SU-DHL-6 (cell line): ENCODE data around the gene ZNHIT2.

ENCODE experiments used
- EZH2phosphoT487 ChIP-seq: fragments of 200-600 bp; sonication (generic), shearing (Covaris generic); conservative IDR thresholded peaks from 2 replicates; pipeline ENCODE4 v1.6.1; 2018; ENCODE audit warnings: mild to moderate bottlenecking, antibody characterized with exemption, low read length, moderate library complexity, mixed read lengths
- TF ChIP-seq, protein P1 (sequence below): fragments of 200-600 bp; sonication (generic); IDR thresholded peaks from one replicate; pipeline ENCODE4 v1.5.1; 2017; ENCODE audit warnings: antibody characterized with exemption, mild to moderate bottlenecking, low read length, moderate library complexity; ENCODE audit not compliant: insufficient read depth, poor library complexity, severe bottlenecking

DNA sequence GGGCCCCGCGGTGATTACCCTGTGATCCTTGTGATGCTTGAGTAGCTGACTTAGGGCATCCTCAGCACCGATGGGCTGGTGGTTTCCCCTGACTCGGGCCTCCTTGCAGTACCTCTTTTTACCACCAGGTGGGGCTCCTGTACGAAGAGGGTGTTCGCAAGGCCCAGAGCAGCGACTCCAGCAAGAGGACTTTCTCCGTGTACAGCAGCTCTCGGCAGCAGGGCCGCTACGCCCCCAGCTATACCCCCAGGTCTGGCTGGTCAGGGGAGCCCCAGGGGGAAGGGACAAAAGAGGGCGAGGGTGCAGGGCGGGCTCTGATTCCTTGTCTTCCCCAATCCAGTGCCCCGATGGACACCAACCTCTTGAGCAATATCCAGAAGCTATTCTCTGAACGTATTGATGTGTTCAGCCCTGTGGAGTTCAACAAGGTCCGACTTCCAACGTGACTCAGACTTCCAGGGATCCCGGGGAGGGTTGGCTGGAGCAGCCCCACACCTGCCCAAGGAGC, 7.1 kb downstream of the ZNHIT2 start:
- TF ChIP-seq EZH2phosphoT487 = no peak
- TF ChIP-seq, protein P1, sequence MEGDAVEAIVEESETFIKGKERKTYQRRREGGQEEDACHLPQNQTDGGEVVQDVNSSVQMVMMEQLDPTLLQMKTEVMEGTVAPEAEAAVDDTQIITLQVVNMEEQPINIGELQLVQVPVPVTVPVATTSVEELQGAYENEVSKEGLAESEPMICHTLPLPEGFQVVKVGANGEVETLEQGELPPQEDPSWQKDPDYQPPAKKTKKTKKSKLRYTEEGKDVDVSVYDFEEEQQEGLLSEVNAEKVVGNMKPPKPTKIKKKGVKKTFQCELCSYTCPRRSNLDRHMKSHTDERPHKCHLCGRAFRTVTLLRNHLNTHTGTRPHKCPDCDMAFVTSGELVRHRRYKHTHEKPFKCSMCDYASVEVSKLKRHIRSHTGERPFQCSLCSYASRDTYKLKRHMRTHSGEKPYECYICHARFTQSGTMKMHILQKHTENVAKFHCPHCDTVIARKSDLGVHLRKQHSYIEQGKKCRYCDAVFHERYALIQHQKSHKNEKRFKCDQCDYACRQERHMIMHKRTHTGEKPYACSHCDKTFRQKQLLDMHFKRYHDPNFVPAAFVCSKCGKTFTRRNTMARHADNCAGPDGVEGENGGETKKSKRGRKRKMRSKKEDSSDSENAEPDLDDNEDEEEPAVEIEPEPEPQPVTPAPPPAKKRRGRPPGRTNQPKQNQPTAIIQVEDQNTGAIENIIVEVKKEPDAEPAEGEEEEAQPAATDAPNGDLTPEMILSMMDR = peak; percentile 82
